ENCODE data around the gene KCNAB2.

- TF ChIP-seq CTCF (IDR thresholded peaks at IDR 0.05) (no peak), EZH2 (IDR thresholded peaks at IDR 0.05) (no peak), EZH2phosphoT487 (IDR thresholded peaks at IDR 0.05) (no peak)
These were observed 29.4 kb upstream of the KCNAB2 start for GRCh38 chr1:6016191-6016865.
